Activated CD4-positive, alpha-beta T cell treated with anti-CD3 and anti-CD28 coated beads, Interleukin-2, amount 50 U/mL, for 24 hours (primary cell): Measurements from ENCODE around the gene FOSL2.

Experiments used
- DNase-seq, 2 donors: peaks; one replicate each; pipeline ENCODE4 v3.0.0-alpha.2; 2020; ENCODE audit warnings: low read depth in 1 of 2, low spot score in 1 of 2

Gene FOSL2

GRCh38 chr2:28430377-28430765 lies 37.7 kb downstream of the FOSL2 start:
- DNase-seq: no peak

- no peak for DNase-seq
Observed at GRCh38 chr2:28430788-28431418, 38.2 kb downstream of the FOSL2 start.

GRCh38 chr2:28431741-28432140 lies 39.1 kb downstream of the FOSL2 start:
- DNase-seq: no peak

GRCh38 chr2:28432362-28432761 lies 39.7 kb downstream of the FOSL2 start:
- DNase-seq: no peak

- DNase-seq: no peak
Observed at GRCh38 chr2:28433215-28433614, 40.6 kb downstream of the FOSL2 start.

GRCh38 chr2:28433935-28434599 lies 41.4 kb downstream of the FOSL2 start:
- DNase-seq: no peak

- DNase-seq: no peak
Observed at GRCh38 chr2:28434600-28434989, 41.9 kb downstream of the FOSL2 start.

GRCh38 chr2:28435241-28435640 lies 42.6 kb downstream of the FOSL2 start:
- DNase-seq: no peak

- no peak for DNase-seq
Observed at GRCh38 chr2:28435814-28436351, 43.2 kb downstream of the FOSL2 start.

GRCh38 chr2:28436525-28437051 lies 43.9 kb downstream of the FOSL2 start:
- no peak for DNase-seq

GRCh38 chr2:28437149-28437835 lies 44.6 kb downstream of the FOSL2 start:
- DNase-seq: no peak

- DNase-seq: no peak
Observed at GRCh38 chr2:28437918-28438317, 45.3 kb downstream of the FOSL2 start.

- DNase-seq: no peak
Observed at GRCh38 chr2:28438532-28439063, 45.9 kb downstream of the FOSL2 start.

GRCh38 chr2:28439127-28439526 lies 46.5 kb downstream of the FOSL2 start:
- no peak for DNase-seq

GRCh38 chr2:28439763-28440162 lies 47.1 kb downstream of the FOSL2 start:
- DNase-seq: no peak

- no peak for DNase-seq
Observed at GRCh38 chr2:28442328-28442727, 49.7 kb downstream of the FOSL2 start.

- no peak for DNase-seq
Observed at GRCh38 chr2:28444956-28445355, 52.3 kb downstream of the FOSL2 start.

GRCh38 chr2:28445448-28446258 lies 53.0 kb downstream of the FOSL2 start:
- peak in 1 of 2 donors; percentile 67 for DNase-seq

GRCh38 chr2:28446531-28446930 lies 53.9 kb downstream of the FOSL2 start:
- no peak for DNase-seq

GRCh38 chr2:28447086-28447485 lies 54.4 kb downstream of the FOSL2 start:
- DNase-seq: no peak
